GM18505 (cell line): ENCODE results near the gene MRPL50.
"Not testable (repeated sequence)": the region's sequence is repeated elsewhere in the genome, so short reads cannot be mapped to it uniquely, and the experiment has no call there.

Experiments
- ATAC-seq: cut with Tn5 transposase; IDR thresholded peaks from one replicate; pipeline ENCODE4 v1.9.1; 2021; ENCODE audit not compliant: unreplicated experiment
- POLR2A ChIP-seq: IDR thresholded peaks from 4 replicates; pipeline ENCODE4 v1.6.1; 2011; ENCODE audit warnings: borderline replicate concordance; ENCODE audit not compliant: insufficient read depth, insufficient read length; ENCODE audit errors: extremely low read depth

Gene MRPL50

GRCh38 chr9:101408374-101409078, 10.1 kb upstream of the MRPL50 start:
- TF ChIP-seq POLR2A, result no peak

GRCh38 chr9:101403516-101404285, 5.3 kb upstream of the MRPL50 start:
- no peak for ATAC-seq
- no peak for TF ChIP-seq POLR2A

More at GRCh38 chr9:101408374-101409078, 10.1 kb upstream of the MRPL50 start:
- ATAC-seq, result no peak

GRCh38 chr9:101400120-101400519, 1.7 kb upstream of the MRPL50 start:
- TF ChIP-seq POLR2A, result no peak
- ATAC-seq, result no peak

- TF ChIP-seq POLR2A, result no peak
- no peak for ATAC-seq
These were observed 1.2 kb upstream of the MRPL50 start for GRCh38 chr9:101399643-101399970.

DNA sequence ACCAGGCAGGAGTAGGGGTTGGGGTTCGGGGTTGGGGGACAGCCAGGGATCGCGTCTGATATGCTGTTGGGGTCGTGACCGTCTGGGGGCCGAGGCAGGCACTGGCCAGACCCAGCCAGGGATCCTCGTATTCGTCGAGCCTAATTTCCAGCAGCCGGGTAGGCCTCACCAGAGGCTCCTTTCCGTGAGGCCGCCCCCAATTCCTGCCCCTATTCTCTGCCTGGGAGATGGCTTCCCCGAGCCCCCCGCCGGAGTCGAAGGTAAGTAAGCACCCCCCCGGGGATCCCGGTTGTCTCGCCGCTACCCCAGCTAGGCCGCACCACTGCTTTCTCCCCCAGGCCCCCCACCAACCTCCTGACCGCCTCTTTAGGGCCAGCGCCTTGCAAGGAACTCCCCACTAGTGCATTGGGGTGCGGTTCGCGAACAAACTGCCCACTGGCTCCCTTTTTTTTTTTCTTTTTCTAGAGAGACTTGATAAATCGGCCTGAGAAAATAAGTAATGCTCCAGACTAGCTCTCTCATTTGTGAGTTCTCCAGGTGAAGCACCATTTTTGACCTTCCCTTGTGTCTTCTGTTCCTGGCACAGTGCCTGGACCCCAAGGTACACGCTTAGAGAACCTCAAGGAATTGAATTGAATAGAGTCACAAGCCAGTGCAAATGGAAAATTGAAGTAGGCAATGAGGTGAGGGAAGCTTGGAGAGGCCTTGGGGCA, 668 bp upstream of the MRPL50 start:
- no peak for ATAC-seq
- no peak for TF ChIP-seq POLR2A

- ATAC-seq, result no peak
These were observed 711 bp downstream of the MRPL50 start for GRCh38 chr9:101397746-101398067.

GRCh38 chr9:101394687-101395086, 3.7 kb downstream of the MRPL50 start:
- TF ChIP-seq POLR2A, result no peak

More at GRCh38 chr9:101397746-101398067, 711 bp downstream of the MRPL50 start:
- no peak for TF ChIP-seq POLR2A

GRCh38 chr9:101393135-101393534, 5.3 kb downstream of the MRPL50 start:
- no peak for TF ChIP-seq POLR2A
- no peak for ATAC-seq

More at GRCh38 chr9:101394687-101395086, 3.7 kb downstream of the MRPL50 start:
- ATAC-seq, result no peak

- TF ChIP-seq POLR2A, result no peak
- no peak for ATAC-seq
These were observed 9.9 kb downstream of the MRPL50 start for GRCh38 chr9:101388507-101388993.

DNA sequence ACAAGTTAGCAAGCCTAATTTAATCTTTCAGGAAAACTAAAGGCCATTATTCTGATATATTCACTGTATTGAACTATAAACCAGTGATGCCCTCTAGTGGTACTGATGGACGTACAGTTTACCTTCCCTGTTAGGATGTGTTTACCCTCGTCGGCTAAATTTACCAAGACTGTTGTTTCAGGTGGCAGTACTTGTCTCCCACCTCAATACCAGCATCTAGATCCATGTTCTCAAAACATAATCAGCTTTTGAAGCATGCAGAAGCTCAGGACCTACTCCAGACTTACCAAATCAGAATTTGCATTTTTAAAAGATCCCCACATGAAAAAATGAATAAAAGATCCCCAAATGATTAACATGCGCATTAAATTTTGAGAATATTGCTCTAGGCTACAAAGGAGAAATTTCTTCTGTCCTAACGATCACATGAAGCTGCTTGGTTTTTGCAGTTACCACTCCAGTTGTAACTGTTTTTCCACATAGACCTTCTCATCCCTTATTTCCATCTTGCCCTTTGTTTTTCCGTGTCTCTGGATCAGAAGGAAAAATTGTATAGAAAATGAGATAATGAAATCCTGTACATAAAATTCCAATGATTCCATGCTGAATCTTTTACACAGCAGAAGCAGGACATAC, 10.4 kb downstream of the MRPL50 start:
- ATAC-seq, result peak; percentile 61
- TF ChIP-seq POLR2A, result no peak

GRCh38 chr9:101384873-101385536, 13.4 kb downstream of the MRPL50 start, which contains the start of gene BAAT:
Gene BAAT (minus strand): TSS chr9:101385006. CDS start chr9:101371404, 13,602 bp downstream.
- ATAC-seq, result not testable (repeated sequence)

DNA sequence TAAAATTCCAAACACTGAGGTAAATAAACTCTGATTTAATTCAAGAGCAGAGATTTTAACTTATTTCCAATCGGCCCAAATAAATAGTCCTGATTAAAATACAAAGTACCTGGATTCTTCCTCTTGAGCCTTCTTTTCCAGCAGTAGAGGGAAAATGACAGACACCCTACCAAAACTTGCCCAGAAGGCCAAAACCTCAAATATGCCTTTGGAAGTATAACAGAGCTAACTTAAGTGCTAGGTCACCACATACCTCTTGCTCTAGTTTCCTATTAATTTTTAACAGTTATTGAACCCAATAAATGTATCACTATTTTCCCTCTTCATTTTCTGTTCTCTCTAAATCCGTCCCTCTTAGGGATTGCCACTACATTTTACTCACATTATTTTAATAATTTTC, 15.1 kb downstream of the MRPL50 start:
- ATAC-seq, result no peak
- TF ChIP-seq POLR2A, result no peak
